GM12878 (cell line): Measurements from ENCODE around the gene EPB41L2.

Experiments used
- BACH1 ChIP-seq: fragments of 450-650 bp; IDR thresholded peaks from 2 replicates; pipeline ENCODE4 v1.6.1; 2017; ENCODE audit warnings: mild to moderate bottlenecking, borderline replicate concordance
- CTCF ChIP-seq, 3 experiments: IDR thresholded peaks in 2 of 3; conservative IDR thresholded peaks in 1 of 3; 2 replicates each; pipeline ENCODE4 v1.5.1; 2011; ENCODE audit warnings: low read depth in 3 of 3, low read length in 3 of 3, mild to moderate bottlenecking in 3 of 3, control low read depth in 2 of 3, moderate library complexity in 2 of 3, inconsistent platforms in 1 of 3, mixed read lengths in 1 of 3; ENCODE audit not compliant: control insufficient read depth in 2 of 3, insufficient read depth in 1 of 3; ENCODE audit errors: extremely low read depth in 1 of 3
- FOXK2 ChIP-seq: fragments of 450-650 bp; IDR thresholded peaks from 2 replicates; pipeline ENCODE4 v1.6.1; 2017; ENCODE audit warnings: mild to moderate bottlenecking, moderate library complexity
- POLR2A ChIP-seq: IDR thresholded peaks from 2 replicates; pipeline ENCODE4 v1.6.1; 2011; ENCODE audit warnings: low read depth, mild to moderate bottlenecking, low read length
- RB1 ChIP-seq: fragments of 450-650 bp; formaldehyde crosslinking; IDR thresholded peaks from 2 replicates; pipeline ENCODE4 v1.6.1; 2017; ENCODE audit warnings: mild to moderate bottlenecking, borderline replicate concordance
- WRNIP1 ChIP-seq: IDR thresholded peaks from 2 replicates; pipeline ENCODE4 v1.6.1; 2011; ENCODE audit warnings: low read depth, low read length, improper control_type of control experiment, borderline replicate concordance
- ZNF384 ChIP-seq: IDR thresholded peaks from 2 replicates; pipeline ENCODE4 v1.6.1; 2012; ENCODE audit warnings: low read depth, mild to moderate bottlenecking, low read length, improper control_type of control experiment, borderline replicate concordance
- ZNF592 ChIP-seq: fragments of 450-650 bp; IDR thresholded peaks from 2 replicates; pipeline ENCODE4 v1.6.1; 2017; ENCODE audit warnings: mild to moderate bottlenecking, moderate library complexity

- TF ChIP-seq RB1 (no peak), CTCF (IDR thresholded peaks at IDR 0.05 in 2 of 3, conservative IDR thresholded peaks at IDR 0.05 in 1 of 3; ENCODE audit: control insufficient read depth in 2 of 3, extremely low read depth in 1 of 3, insufficient read depth in 1 of 3, low read depth in 3 of 3, low read length in 3 of 3) (no peak), BACH1 (no peak), ZNF592 (no peak), WRNIP1 (no peak), ZNF384 (no peak), POLR2A (no peak), FOXK2 (no peak)
Measured at GRCh38 chr6:131112249-131112648, 49.2 kb upstream of the EPB41L2 start.
